Endothelial cell of umbilical vein (primary cell): ENCODE results near the gene RPL21. TPM values are rescaled to one million over a fixed set of nuclear protein-coding genes. Genes with fewer than 3 reads are reported as not detected.

Experiments used
- BruUV-seq: library from RNA; stranded (reverse); fragments of 400-500 nt; replicated peaks from 2 replicates; lab custom pipeline; 2021; lab: Mats Ljungman, UMichigan
- CTCF ChIA-PET: fragments of 300-600, 350-600 bp; sonication (Branson Sonifier 250); formaldehyde crosslinking; loops from one replicate; lab custom pipeline; 2021; ENCODE audit warnings: antibody characterized with exemption, inconsistent platforms; lab: Charles Lee
- POLR2A ChIA-PET: fragments of 300-600, 350-600 bp; sonication (Branson Sonifier 250); formaldehyde crosslinking; loops from one replicate; lab custom pipeline; 2021; ENCODE audit warnings: antibody characterized with exemption, inconsistent platforms; lab: Charles Lee
- DNase-seq: peaks from one replicate; pipeline ENCODE4 v3.0.0-alpha.2; 2011; ENCODE audit warnings: low read depth, low spot score
- FAIRE-seq: peaks from 2 replicates; lab custom pipeline; 2011; peaks lifted over from hg19 to GRCh38; lab: Jason Lieb, UNC
- H2AFZ ChIP-seq: 2 replicates; pipeline ENCODE4 v1.6.0; 2012; ENCODE audit warnings: low read depth, low read length, control low read depth, inconsistent platforms
- H3K27ac ChIP-seq: 2 replicates; pipeline ENCODE4 v1.5.1; 2011; ENCODE audit warnings: low read depth, mild to moderate bottlenecking, control low read depth, low read length, moderate library complexity; ENCODE audit not compliant: insufficient read depth
- H3K27me3 ChIP-seq, 2 experiments: 2 replicates each; pipeline versions ENCODE4 v1.6.0 to v1.6.1; 2011; ENCODE audit warnings: low read length in 2 of 2, mixed read lengths in 1 of 2; ENCODE audit not compliant: control insufficient read depth in 2 of 2, insufficient read depth in 2 of 2
- H3K36me3 ChIP-seq, 2 experiments: 2 replicates in 1 of 2; 3 replicates in 1 of 2; pipeline ENCODE4 v1.5.1; 2011; ENCODE audit warnings: low read length in 2 of 2, mild to moderate bottlenecking in 1 of 2, moderate library complexity in 1 of 2; ENCODE audit not compliant: control insufficient read depth in 2 of 2, insufficient read depth in 2 of 2; ENCODE audit errors: extremely low read depth in 1 of 2
- H3K4me1 ChIP-seq: 3 replicates; pipeline ENCODE4 v1.5.1; 2011; ENCODE audit warnings: mild to moderate bottlenecking, low read length; ENCODE audit not compliant: control insufficient read depth, insufficient read depth; ENCODE audit errors: extremely low read depth
- H3K4me2 ChIP-seq: 2 replicates; pipeline ENCODE4 v1.6.1; 2011; ENCODE audit warnings: low read length, control low read depth, mixed read lengths; ENCODE audit not compliant: insufficient read depth
- H3K4me3 ChIP-seq, 3 experiments: fragments of 200-600 bp in 1 of 3; sonication (generic), shearing (Covaris generic) in 1 of 3; replicated peaks in 1 of 3; 2 replicates each; pipeline ENCODE4 v1.5.1; 2011 to 2016; ENCODE audit warnings: control low read depth in 3 of 3, low read length in 3 of 3, mild to moderate bottlenecking in 2 of 3, inconsistent platforms in 1 of 3, low read depth in 1 of 3, moderate library complexity in 1 of 3; ENCODE audit not compliant: insufficient read depth in 1 of 3
- H3K79me2 ChIP-seq: 2 replicates; pipeline ENCODE4 v1.6.0; 2012; ENCODE audit warnings: low read length, inconsistent platforms; ENCODE audit not compliant: control insufficient read depth, insufficient read depth
- H3K9ac ChIP-seq: replicated peaks from 2 replicates; pipeline ENCODE3; 2011; ENCODE audit warnings: low read length, control low read depth; ENCODE audit not compliant: insufficient read depth; ENCODE audit errors: extremely low read depth
- H3K9me1 ChIP-seq: replicated peaks from 3 replicates; pipeline ENCODE4 v1.6.0; 2011; ENCODE audit warnings: mild to moderate bottlenecking, low read length; ENCODE audit not compliant: control insufficient read depth, insufficient read depth; ENCODE audit errors: extremely low read depth
- H3K9me3 ChIP-seq: replicated peaks from 2 replicates; pipeline ENCODE4 v1.5.1; 2012; ENCODE audit warnings: low read length, inconsistent platforms; ENCODE audit not compliant: control insufficient read depth, insufficient read depth
- H4K20me1 ChIP-seq: replicated peaks from 2 replicates; pipeline ENCODE3; 2011; ENCODE audit warnings: mild to moderate bottlenecking, low read length; ENCODE audit not compliant: control insufficient read depth, insufficient read depth; ENCODE audit errors: extremely low read depth
- EZH2 ChIP-seq: IDR thresholded peaks from 2 replicates; pipeline ENCODE4 v1.6.1; 2012; ENCODE audit warnings: borderline replicate concordance, low read depth, mild to moderate bottlenecking, moderate library complexity, low read length, inconsistent platforms; ENCODE audit not compliant: severe bottlenecking
- FOS ChIP-seq: IDR thresholded peaks from 2 replicates; pipeline ENCODE4 v1.6.1; 2011; ENCODE audit warnings: mild to moderate bottlenecking, low read length, moderate library complexity, borderline replicate concordance; ENCODE audit not compliant: insufficient read depth
- GATA2 ChIP-seq: IDR thresholded peaks from 2 replicates; pipeline ENCODE4 v1.7.0; 2011; ENCODE audit warnings: low read depth, mild to moderate bottlenecking, moderate library complexity, mixed read lengths, low read length; ENCODE audit not compliant: insufficient read length, insufficient read depth
- JUN ChIP-seq: IDR thresholded peaks from 2 replicates; pipeline ENCODE4 v1.6.1; 2011; ENCODE audit warnings: borderline replicate concordance, low read depth; ENCODE audit not compliant: insufficient read length, insufficient read depth
- MYC ChIP-seq: IDR thresholded peaks from one replicate; pipeline ENCODE4 v1.6.1; 2011; ENCODE audit warnings: mild to moderate bottlenecking, low read depth, low read length
- POLR2A ChIP-seq: IDR thresholded peaks from 2 replicates; pipeline ENCODE4 v1.6.1; 2012; ENCODE audit warnings: low read depth, mild to moderate bottlenecking, control low read depth, low read length
- POLR2AphosphoS5 ChIP-seq: IDR thresholded peaks from 2 replicates; pipeline ENCODE4 v1.6.1; 2012; ENCODE audit warnings: low read depth, mild to moderate bottlenecking, control low read depth, low read length, moderate library complexity; ENCODE audit not compliant: insufficient read depth
- dilution Hi-C: fragments of 300-500 bp; cut with MboI; formaldehyde crosslinking; loops from one replicate; pipeline ENCODE4 v1.15.0; 2019; ENCODE audit warnings: low sequenced_read_pairs; ENCODE audit not compliant: extremely low pct_ligation_motif_present
- intact Hi-C: fragments of 100-400 bp; cut with micrococcal nuclease; formaldehyde crosslinking; loops from one replicate; pipeline ENCODE4 v1.10.0; 2022
- polyA plus RNA-seq, 4 experiments: library from polyadenylated mRNA; depleted of rRNA in 3 of 4; stranded (reverse) in 3 of 4; unstranded in 1 of 4; fragments of >200 nt; gene quantifications; 2 replicates each; pipeline versions ENCODE4 v1.2.1 to v1.2.3, GENCODE V29; 2011 to 2012; ENCODE audit warnings: missing spikeins in 1 of 4
- total RNA-seq: library from RNA; stranded (reverse); gene quantifications from 2 replicates; pipeline ENCODE4 v1.2.3, GENCODE V29; 2021
- TF ChIP-seq, protein P1 (sequence below), 2 donors: IDR thresholded peaks; 1 replicate in 1 of 2; 2 replicates in 1 of 2; pipeline ENCODE4 v1.5.1; 2011; ENCODE audit warnings: low read length in 2 of 2, mild to moderate bottlenecking in 2 of 2, moderate library complexity in 2 of 2, control low read depth in 1 of 2, inconsistent platforms in 1 of 2, low read depth in 1 of 2; ENCODE audit not compliant: insufficient read depth in 1 of 2; ENCODE audit errors: extremely low read depth in 1 of 2
- TF ChIP-seq, protein P2 (sequence below): IDR thresholded peaks from 2 replicates; pipeline ENCODE4 v1.6.1; 2011; ENCODE audit not compliant: insufficient read depth, insufficient read length

Gene RPL21
- total and polyA plus RNA-seq, 2 donors (not counting 3 experiments of a cell fraction or from before 2014, with no cell fraction given): 585 to 871 TPM

DNA sequence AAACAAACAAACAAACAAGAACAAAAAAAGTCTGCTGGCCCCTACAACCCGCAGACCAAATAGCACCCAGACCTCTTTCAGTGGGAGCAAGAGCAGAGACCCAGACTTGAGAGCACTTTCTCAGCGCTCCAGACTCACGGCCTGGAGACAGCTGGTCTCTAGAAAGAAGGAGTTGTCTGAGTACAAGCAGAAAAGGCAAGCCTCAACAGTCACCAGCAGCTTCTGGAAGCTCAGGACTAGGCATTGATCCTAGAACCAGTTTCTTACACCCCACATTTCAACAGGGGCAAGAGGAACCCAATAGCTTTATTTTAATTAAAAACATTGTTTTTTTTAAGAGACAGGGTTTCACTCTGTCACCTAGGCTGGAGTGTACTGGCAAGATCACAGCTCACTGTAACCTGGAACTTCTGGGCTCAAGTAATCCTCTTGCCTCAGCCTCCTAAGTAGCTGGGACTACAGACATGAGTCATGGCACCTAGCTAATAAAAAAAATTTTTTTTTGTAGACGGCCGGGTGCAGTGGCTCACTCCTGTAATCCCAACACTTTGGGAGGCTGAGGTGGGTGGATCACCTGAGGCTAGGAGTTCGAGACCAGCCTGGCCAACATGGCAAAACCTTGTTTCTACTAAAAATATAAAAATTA is 49.7 kb downstream of the RPL21 start:
- FAIRE-seq: no peak
- no peak for DNase-seq
- Histone ChIP-seq H3K9me1 (no peaks in the 10 kb centered on the region), H3K9me3 (no peaks in the 10 kb centered on the region), H3K36me3 (no peaks in the 10 kb centered on the region), H2AFZ (no peak overlapping the region), H3K4me2 (no peak overlapping the region), H4K20me1 (no peaks in the 10 kb centered on the region), H3K4me1 (no peaks in the 10 kb centered on the region), H3K9ac (no peak overlapping the region), H3K4me3 (no peak overlapping the region), H3K27me3 (peaks cover 6 to 8% of the 10 kb centered on the region in 2 experiments), H3K27ac (no peak overlapping the region), H3K79me2 (no peaks in the 10 kb centered on the region)
- intact Hi-C loops: no loop called here
- CTCF ChIA-PET: interaction anchor here (0.6 to 1.3 kb wide), 3 partner anchors 9 to 805 kb away, joined by 3 to 4 read pairs (median 3); no protein-coding TSS in a partner anchor
- dilution Hi-C loops: no loop called here
- POLR2A ChIA-PET: no interaction called here
- no TSS peak for BruUV-seq
- TF ChIP-seq POLR2A: no peak
- TF ChIP-seq POLR2AphosphoS5: no peak
- TF ChIP-seq, protein P1, sequence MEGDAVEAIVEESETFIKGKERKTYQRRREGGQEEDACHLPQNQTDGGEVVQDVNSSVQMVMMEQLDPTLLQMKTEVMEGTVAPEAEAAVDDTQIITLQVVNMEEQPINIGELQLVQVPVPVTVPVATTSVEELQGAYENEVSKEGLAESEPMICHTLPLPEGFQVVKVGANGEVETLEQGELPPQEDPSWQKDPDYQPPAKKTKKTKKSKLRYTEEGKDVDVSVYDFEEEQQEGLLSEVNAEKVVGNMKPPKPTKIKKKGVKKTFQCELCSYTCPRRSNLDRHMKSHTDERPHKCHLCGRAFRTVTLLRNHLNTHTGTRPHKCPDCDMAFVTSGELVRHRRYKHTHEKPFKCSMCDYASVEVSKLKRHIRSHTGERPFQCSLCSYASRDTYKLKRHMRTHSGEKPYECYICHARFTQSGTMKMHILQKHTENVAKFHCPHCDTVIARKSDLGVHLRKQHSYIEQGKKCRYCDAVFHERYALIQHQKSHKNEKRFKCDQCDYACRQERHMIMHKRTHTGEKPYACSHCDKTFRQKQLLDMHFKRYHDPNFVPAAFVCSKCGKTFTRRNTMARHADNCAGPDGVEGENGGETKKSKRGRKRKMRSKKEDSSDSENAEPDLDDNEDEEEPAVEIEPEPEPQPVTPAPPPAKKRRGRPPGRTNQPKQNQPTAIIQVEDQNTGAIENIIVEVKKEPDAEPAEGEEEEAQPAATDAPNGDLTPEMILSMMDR (IDR thresholded peaks at IDR 0.05; ENCODE audit: extremely low read depth in 1 of 2, insufficient read depth in 1 of 2, low read depth in 1 of 2, low read length in 2 of 2): no peak
- TF ChIP-seq FOS: no peak
- TF ChIP-seq MYC: no peak
- no peak for TF ChIP-seq EZH2
- no peak for TF ChIP-seq GATA2
- TF ChIP-seq JUN: no peak
- TF ChIP-seq, protein P2, sequence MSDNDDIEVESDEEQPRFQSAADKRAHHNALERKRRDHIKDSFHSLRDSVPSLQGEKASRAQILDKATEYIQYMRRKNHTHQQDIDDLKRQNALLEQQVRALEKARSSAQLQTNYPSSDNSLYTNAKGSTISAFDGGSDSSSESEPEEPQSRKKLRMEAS: no peak
